ENCODE data around the gene ASB11.
"Not testable (repeated sequence)": the region's sequence is repeated elsewhere in the genome, so short reads cannot be mapped to it uniquely, and the experiment has no call there.

ASB11 gene

GRCh38 chrX:15305899-15306298 is 9.5 kb downstream of the ASB11 start:
- not testable (repeated sequence) for DNase-seq (ENCODE audit: low read depth)

- no peak for DNase-seq (ENCODE audit: low read depth)
These were observed 13.5 kb downstream of the ASB11 start for GRCh38 chrX:15301924-15302323.

- no peak for DNase-seq (ENCODE audit: low read depth)
These were observed 15.2 kb downstream of the ASB11 start for GRCh38 chrX:15299941-15300851.

- no peak for DNase-seq (ENCODE audit: low read depth)
These were observed 16.7 kb downstream of the ASB11 start for GRCh38 chrX:15298780-15299179.

GRCh38 chrX:15298201-15298600 is 17.2 kb downstream of the ASB11 start:
- DNase-seq (ENCODE audit: low read depth), result no peak

- no peak for DNase-seq (ENCODE audit: low read depth)
These were observed 22.0 kb downstream of the ASB11 start for GRCh38 chrX:15293451-15293850.

- DNase-seq (ENCODE audit: low read depth), result no peak
These were observed 22.6 kb downstream of the ASB11 start for GRCh38 chrX:15292861-15293260.

GRCh38 chrX:15277604-15278003 is 37.8 kb downstream of the ASB11 start:
- DNase-seq (ENCODE audit: low read depth), result no peak

- no peak for DNase-seq (ENCODE audit: low read depth)
These were observed 40.5 kb downstream of the ASB11 start for GRCh38 chrX:15274946-15275345.

GRCh38 chrX:15273275-15273674 is 42.2 kb downstream of the ASB11 start:
- not testable (repeated sequence) for DNase-seq (ENCODE audit: low read depth)

- DNase-seq (ENCODE audit: low read depth), result no peak
These were observed 43.7 kb downstream of the ASB11 start for GRCh38 chrX:15271757-15272156.

GRCh38 chrX:15269618-15270521 is 45.6 kb downstream of the ASB11 start, which contains the start of gene ASB9:
ASB9 (minus strand) TSS chrX:15270083; CDS start chrX:15269874, 209 bp downstream.
- no peak for DNase-seq (ENCODE audit: low read depth)

GRCh38 chrX:15269120-15269519 is 46.3 kb downstream of the ASB11 start:
- no peak for DNase-seq (ENCODE audit: low read depth)

GRCh38 chrX:15254852-15255251 is 60.6 kb downstream of the ASB11 start:
- DNase-seq (ENCODE audit: low read depth), result no peak

GRCh38 chrX:15245896-15246295 is 69.5 kb downstream of the ASB11 start:
- DNase-seq (ENCODE audit: low read depth), result no peak

- DNase-seq (ENCODE audit: low read depth), result no peak
These were observed 71.0 kb downstream of the ASB11 start for GRCh38 chrX:15244421-15244820.

- DNase-seq (ENCODE audit: low read depth), result no peak
These were observed 72.4 kb downstream of the ASB11 start for GRCh38 chrX:15242899-15243555.

- DNase-seq (ENCODE audit: low read depth), result no peak
These were observed 74.1 kb downstream of the ASB11 start for GRCh38 chrX:15241301-15241700.

GRCh38 chrX:15240414-15240813 is 75.0 kb downstream of the ASB11 start:
- DNase-seq (ENCODE audit: low read depth), result no peak

GRCh38 chrX:15236146-15236545 is 79.3 kb downstream of the ASB11 start:
- no peak for DNase-seq (ENCODE audit: low read depth)

- DNase-seq (ENCODE audit: low read depth), result no peak
These were observed 80.4 kb downstream of the ASB11 start for GRCh38 chrX:15235001-15235400.

- no peak for DNase-seq (ENCODE audit: low read depth)
These were observed 81.9 kb downstream of the ASB11 start for GRCh38 chrX:15233416-15234015.

Measured in activated gamma-delta T cell treated with anti-CD3 and anti-CD28 coated beads, Interleukin-2, amount 50 U/mL, for 16 hours (primary cell).